Astrocyte of the cerebellum (primary cell): ENCODE results near the gene NMT1.

Experiments used
- DNase-seq: peaks from one replicate; pipeline ENCODE4 v3.0.0-alpha.2; 2011; ENCODE audit warnings: low read depth
- H3K4me3 ChIP-seq: 2 replicates; pipeline ENCODE4 v1.5.1; 2011; ENCODE audit warnings: mild to moderate bottlenecking, low read depth, low read length, moderate library complexity
- in situ Hi-C: cut with HindIII; loops from 2 replicates; pipeline ENCODE4 v1.10.0; 2017; ENCODE audit warnings: low sequenced_read_pairs
- TF ChIP-seq, protein P1 (sequence below): IDR thresholded peaks from 2 replicates; pipeline ENCODE4 v1.5.1; 2012; ENCODE audit warnings: low read length, low read depth, moderate library complexity, mild to moderate bottlenecking; ENCODE audit errors: missing control alignments

The NMT1 gene

DNA sequence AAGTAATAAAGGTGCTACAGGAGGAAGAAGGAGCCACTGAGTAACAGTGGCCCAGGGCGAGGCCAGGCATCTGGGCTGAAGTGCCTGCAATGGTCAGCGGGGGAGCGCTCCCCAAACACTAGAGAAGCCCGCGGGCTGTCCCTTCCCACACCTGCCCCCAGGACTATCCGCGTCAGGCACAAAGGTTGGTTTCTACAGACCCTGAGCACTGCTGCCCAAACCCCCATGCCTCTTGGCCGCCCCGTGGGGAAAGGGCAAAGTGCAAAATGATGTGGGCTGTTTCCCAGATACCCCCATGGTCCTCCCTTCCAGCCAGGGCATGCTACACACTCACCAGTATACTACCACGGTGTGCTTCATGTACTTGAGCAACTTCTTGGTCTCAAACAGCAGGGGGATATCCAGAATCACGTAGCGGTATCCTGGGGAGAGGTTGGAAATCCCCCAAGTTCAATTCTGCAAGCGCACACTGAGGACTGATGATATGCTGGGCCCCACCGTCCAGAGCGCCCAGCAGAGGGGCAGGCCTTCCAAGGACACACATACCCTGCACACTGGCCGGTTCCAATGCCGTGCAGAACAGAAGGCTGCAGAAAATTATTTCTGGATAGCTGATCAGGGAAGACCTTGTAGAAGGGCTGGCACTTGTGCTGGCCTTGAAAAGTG lies 31.2 kb upstream of the NMT1 start:
- in situ Hi-C loops = no loop called here
- TF ChIP-seq, protein P1, sequence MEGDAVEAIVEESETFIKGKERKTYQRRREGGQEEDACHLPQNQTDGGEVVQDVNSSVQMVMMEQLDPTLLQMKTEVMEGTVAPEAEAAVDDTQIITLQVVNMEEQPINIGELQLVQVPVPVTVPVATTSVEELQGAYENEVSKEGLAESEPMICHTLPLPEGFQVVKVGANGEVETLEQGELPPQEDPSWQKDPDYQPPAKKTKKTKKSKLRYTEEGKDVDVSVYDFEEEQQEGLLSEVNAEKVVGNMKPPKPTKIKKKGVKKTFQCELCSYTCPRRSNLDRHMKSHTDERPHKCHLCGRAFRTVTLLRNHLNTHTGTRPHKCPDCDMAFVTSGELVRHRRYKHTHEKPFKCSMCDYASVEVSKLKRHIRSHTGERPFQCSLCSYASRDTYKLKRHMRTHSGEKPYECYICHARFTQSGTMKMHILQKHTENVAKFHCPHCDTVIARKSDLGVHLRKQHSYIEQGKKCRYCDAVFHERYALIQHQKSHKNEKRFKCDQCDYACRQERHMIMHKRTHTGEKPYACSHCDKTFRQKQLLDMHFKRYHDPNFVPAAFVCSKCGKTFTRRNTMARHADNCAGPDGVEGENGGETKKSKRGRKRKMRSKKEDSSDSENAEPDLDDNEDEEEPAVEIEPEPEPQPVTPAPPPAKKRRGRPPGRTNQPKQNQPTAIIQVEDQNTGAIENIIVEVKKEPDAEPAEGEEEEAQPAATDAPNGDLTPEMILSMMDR = no peak
- H3K4me3 ChIP-seq = no peak overlapping the region
- DNase-seq = no peak

DNA sequence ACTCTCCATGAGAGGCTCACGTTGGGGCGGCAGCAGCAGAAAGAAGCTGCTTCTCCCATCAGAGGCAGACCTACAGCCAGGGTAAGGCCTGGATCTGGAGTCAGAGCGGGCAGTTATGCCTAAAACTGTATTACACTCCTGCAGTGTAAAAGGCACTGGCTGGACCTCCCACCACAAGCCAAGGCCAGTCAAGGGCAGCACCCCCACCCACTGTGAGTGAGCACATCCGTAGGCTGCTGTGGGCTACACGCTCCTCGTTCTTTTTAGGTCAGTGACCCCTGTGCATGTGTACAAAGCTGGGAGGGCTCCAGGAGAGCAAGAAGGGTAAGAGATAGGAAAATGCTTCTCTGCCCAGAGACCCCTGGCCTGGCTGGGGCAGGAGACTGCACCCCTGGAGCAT lies 30.4 kb upstream of the NMT1 start:
- no peak overlapping the region for H3K4me3 ChIP-seq
- DNase-seq = no peak
- TF ChIP-seq, protein P1 = no peak
- in situ Hi-C loops = no loop called here

DNA sequence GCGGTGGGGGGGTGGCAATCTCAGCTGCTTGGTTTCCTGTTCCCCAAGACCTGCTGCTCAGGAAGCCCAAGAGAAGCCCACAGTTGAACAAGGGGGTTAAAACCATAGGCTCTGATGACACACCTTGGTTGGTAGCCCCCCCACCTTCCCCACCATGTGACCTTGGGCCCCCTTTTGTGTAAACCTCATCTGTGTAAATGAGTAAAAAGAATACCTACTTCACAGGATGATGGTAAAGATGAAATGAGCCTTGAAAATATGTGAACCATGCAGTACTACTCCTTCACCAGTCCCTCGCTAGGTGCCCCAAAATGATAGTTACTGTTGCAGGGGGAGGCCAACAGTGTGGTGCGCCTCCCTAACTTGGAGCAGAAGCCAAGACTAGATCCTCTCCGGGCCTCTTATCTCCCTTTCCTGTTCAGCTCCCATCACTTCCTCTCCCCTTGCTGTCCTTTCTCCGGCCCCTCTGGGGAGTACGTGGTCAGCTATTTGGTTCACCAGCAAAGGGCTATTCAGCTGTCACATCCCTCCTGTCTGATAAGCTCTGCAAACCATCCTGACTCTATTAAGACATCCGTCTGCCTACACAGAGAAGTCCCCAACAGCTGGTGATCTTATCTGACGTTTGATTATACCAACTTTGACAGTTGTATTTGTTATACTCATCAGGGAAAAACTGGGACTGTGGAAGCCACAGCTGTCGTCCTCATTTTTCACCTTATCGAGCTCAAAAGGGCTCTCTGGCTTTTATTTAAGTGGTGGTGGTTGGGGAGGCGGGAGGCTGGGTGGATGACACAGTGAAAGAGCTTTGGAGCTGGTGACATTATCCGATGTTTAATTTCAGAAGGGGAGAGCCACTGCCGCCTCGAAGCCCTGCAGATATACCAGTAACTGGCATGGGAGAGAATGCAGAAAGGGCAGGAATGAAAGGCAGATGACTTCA lies 29.6 kb upstream of the NMT1 start:
- no peak for DNase-seq
- in situ Hi-C loops = no loop called here
- H3K4me3 ChIP-seq = no peak overlapping the region
- TF ChIP-seq, protein P1 = no peak

DNA sequence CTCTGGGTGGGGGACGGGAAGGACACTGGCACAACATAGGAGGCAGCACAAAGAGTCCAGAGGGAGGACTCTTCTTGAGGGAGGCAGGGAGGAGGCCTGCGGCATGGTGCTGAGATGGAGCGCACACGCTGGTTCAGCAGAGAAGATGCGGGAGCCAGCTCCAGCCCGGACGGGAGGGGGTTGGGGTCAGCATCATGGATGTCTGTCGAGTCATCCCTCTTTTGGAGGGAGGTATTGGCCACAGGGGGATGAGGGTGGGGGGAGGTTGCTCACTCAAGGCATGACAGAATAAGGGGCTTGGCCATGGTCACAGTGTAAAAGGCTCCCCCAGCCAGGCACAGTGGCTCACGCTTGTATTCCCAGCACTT lies 29.0 kb upstream of the NMT1 start:
- no peak for DNase-seq
- in situ Hi-C loops = no loop called here
- TF ChIP-seq, protein P1 = no peak
- H3K4me3 ChIP-seq = no peak overlapping the region

DNA sequence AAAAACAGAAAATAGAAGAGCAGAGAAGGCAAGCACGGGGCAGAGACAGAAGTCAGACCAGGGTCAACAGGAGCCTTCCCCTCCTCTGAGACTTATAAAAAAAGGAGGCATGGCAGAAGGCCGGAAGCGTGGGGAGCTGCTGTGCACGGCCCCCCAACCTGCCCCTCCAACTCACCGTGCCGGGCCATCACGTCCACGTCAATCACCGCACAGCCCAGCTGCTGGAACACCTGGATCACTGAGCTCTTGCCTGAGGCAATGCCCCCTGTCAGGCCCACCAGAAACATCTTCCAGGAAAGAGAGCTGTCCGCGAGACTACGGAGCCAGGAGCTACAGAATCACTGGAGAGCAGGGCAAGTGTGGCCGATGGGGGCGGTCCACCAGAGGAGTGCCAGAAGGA lies 26.5 kb upstream of the NMT1 start:
- in situ Hi-C loops = no loop called here
- no peak overlapping the region for H3K4me3 ChIP-seq
- TF ChIP-seq, protein P1 = no peak
- DNase-seq = no peak

DNA sequence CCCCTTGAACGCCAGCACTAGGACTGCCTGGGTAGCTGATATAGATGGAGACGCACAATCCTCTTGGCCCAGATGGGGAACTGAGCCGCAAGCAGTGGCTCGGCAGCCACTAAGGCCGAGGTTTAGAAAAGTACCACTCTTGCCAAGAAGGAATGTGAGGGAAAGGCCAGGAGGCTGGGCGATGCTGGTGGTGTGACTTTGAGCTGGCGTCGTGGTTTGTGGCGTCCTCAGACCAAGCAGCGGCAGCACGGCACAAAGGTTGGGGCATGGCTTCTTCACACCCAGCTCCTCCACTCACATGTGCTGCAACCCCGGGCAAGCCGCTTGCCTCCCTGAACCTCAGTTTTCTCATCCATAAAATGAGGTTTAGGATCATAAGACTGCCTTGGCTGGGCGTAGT lies 25.3 kb upstream of the NMT1 start:
- DNase-seq = no peak
- TF ChIP-seq, protein P1 = no peak
- in situ Hi-C loops = no loop called here
- H3K4me3 ChIP-seq = no peak overlapping the region
